ENCODE data around the gene WDR41. TPM values are rescaled to one million over a fixed set of nuclear protein-coding genes. Genes with fewer than 3 reads are reported as not detected.

The WDR41 gene
- total RNA-seq, 1 experiment from 2014 or later: 57.3 TPM

- no peak for TF ChIP-seq REST (IDR thresholded peaks at IDR 0.05; ENCODE audit: insufficient read depth in 1 of 2, low read depth in 2 of 2, low read length in 1 of 2)
- no peak for TF ChIP-seq POLR2AphosphoS5 (IDR thresholded peaks at IDR 0.05; ENCODE audit: low read depth, low read length)
- no peak for TF ChIP-seq SIN3A (IDR thresholded peaks at IDR 0.05; ENCODE audit: borderline replicate concordance, insufficient read depth, low read depth, low read length)
- TF ChIP-seq, protein P1, sequence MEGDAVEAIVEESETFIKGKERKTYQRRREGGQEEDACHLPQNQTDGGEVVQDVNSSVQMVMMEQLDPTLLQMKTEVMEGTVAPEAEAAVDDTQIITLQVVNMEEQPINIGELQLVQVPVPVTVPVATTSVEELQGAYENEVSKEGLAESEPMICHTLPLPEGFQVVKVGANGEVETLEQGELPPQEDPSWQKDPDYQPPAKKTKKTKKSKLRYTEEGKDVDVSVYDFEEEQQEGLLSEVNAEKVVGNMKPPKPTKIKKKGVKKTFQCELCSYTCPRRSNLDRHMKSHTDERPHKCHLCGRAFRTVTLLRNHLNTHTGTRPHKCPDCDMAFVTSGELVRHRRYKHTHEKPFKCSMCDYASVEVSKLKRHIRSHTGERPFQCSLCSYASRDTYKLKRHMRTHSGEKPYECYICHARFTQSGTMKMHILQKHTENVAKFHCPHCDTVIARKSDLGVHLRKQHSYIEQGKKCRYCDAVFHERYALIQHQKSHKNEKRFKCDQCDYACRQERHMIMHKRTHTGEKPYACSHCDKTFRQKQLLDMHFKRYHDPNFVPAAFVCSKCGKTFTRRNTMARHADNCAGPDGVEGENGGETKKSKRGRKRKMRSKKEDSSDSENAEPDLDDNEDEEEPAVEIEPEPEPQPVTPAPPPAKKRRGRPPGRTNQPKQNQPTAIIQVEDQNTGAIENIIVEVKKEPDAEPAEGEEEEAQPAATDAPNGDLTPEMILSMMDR (IDR thresholded peaks at IDR 0.05): no peak
- TF ChIP-seq TCF7L2 (IDR thresholded peaks at IDR 0.05; ENCODE audit: low read depth, low read length): no peak
- ATAC-seq: no peak
- POLR2A ChIA-PET: no interaction called here
- Histone ChIP-seq H3K9me3 (ENCODE audit: control insufficient read depth, insufficient read depth, low read depth, low read length) (no peaks in the 10 kb centered on the region), H3K4me1 (ENCODE audit: control insufficient read depth, insufficient read depth, low read length) (no peaks in the 10 kb centered on the region), H3K27me3 (ENCODE audit: control insufficient read depth, insufficient read depth, low read length) (no peaks in the 10 kb centered on the region), H3K27ac (ENCODE audit: low read length) (no peak overlapping the region), H3K36me3 (ENCODE audit: control insufficient read depth, insufficient read depth, low read length) (peaks cover 5% of the 10 kb centered on the region), H3K4me3 (ENCODE audit: low read depth in 2 of 2, low read length in 2 of 2) (no peak overlapping the region)
- no peak for DNase-seq (ENCODE audit: low read depth, low spot score)
- no TSS peak for BruUV-seq (replicated peaks)
- CTCF ChIA-PET: no interaction called here
- intact Hi-C loops (cut with micrococcal nuclease; ENCODE audit: unreplicated experiment) (no loop called here), in situ Hi-C loops (cut with HindIII; ENCODE audit: low pct_unique_long_range_greater_than_20kb, low sequenced_read_pairs) (no loop called here)
Observed at GRCh38 chr5:77431286-77431685, 60.8 kb downstream of the WDR41 start.

GRCh38 chr5:77430726-77431125, 61.4 kb downstream of the WDR41 start:
- Histone ChIP-seq H3K4me1 (ENCODE audit: control insufficient read depth, insufficient read depth, low read length) (no peaks in the 10 kb centered on the region), H3K27me3 (ENCODE audit: control insufficient read depth, insufficient read depth, low read length) (no peaks in the 10 kb centered on the region), H3K36me3 (ENCODE audit: control insufficient read depth, insufficient read depth, low read length) (peaks cover 5% of the 10 kb centered on the region), H3K4me3 (ENCODE audit: low read depth in 2 of 2, low read length in 2 of 2) (no peak overlapping the region), H3K27ac (ENCODE audit: low read length) (no peak overlapping the region), H3K9me3 (ENCODE audit: control insufficient read depth, insufficient read depth, low read depth, low read length) (no peaks in the 10 kb centered on the region)
- CTCF ChIA-PET: no interaction called here
- DNase-seq (ENCODE audit: low read depth, low spot score) (no peak), ATAC-seq (no peak)
- intact Hi-C loops (cut with micrococcal nuclease; ENCODE audit: unreplicated experiment) (no loop called here), in situ Hi-C loops (cut with HindIII; ENCODE audit: low pct_unique_long_range_greater_than_20kb, low sequenced_read_pairs) (no loop called here)
- no TSS peak for BruUV-seq (replicated peaks)
- TF ChIP-seq TCF7L2 (IDR thresholded peaks at IDR 0.05; ENCODE audit: low read depth, low read length) (no peak), REST (IDR thresholded peaks at IDR 0.05; ENCODE audit: insufficient read depth in 1 of 2, low read depth in 2 of 2, low read length in 1 of 2) (no peak), SIN3A (IDR thresholded peaks at IDR 0.05; ENCODE audit: borderline replicate concordance, insufficient read depth, low read depth, low read length) (no peak), POLR2AphosphoS5 (IDR thresholded peaks at IDR 0.05; ENCODE audit: low read depth, low read length) (no peak)
- TF ChIP-seq, protein P1 (IDR thresholded peaks at IDR 0.05): no peak
- POLR2A ChIA-PET: no interaction called here
